CD14-positive monocyte (primary cell): ENCODE results near the gene MTHFSD. TPM values are rescaled to one million over a fixed set of nuclear protein-coding genes. Genes with fewer than 3 reads are reported as not detected.

Experiments used
- DNase-seq, 3 donors: peaks; one replicate each; pipeline ENCODE4 v3.0.0-alpha.2; 2011 to 2022
- H2AFZ ChIP-seq: 2 replicates; pipeline ENCODE4 v1.6.0; 2012; ENCODE audit warnings: mild to moderate bottlenecking, low read depth, low read length, inconsistent platforms; ENCODE audit not compliant: insufficient read depth, poor library complexity, severe bottlenecking
- H3K27ac ChIP-seq, 2 donors: 1 replicate in 1 of 2; 2 replicates in 1 of 2; pipeline ENCODE4 v1.5.1; 2012 to 2013; ENCODE audit warnings: low read length in 2 of 2, control low read depth in 1 of 2, inconsistent platforms in 1 of 2, low read depth in 1 of 2, mild to moderate bottlenecking in 1 of 2
- H3K27me3 ChIP-seq, 2 donors: one replicate each; pipeline versions ENCODE4 v1.6.0 to v1.6.1; 2011 to 2013; ENCODE audit warnings: low read length in 2 of 2; ENCODE audit not compliant: control insufficient read depth in 2 of 2, insufficient read depth in 2 of 2
- H3K36me3 ChIP-seq, 2 donors: replicated peaks in 1 of 2; 1 replicate in 1 of 2; 2 replicates in 1 of 2; pipeline versions ENCODE4 v1.5.1 to v1.6.1; 2012 to 2013; ENCODE audit warnings: low read length in 2 of 2, control low read depth in 1 of 2, inconsistent platforms in 1 of 2, mild to moderate bottlenecking in 1 of 2; ENCODE audit not compliant: insufficient read depth in 2 of 2, control insufficient read depth in 1 of 2
- H3K4me1 ChIP-seq, 2 donors: 1 replicate in 1 of 2; 2 replicates in 1 of 2; pipeline versions ENCODE4 v1.5.1 to v1.6.1; 2012 to 2013; ENCODE audit warnings: low read length in 2 of 2, control low read depth in 1 of 2, inconsistent platforms in 1 of 2, mild to moderate bottlenecking in 1 of 2, moderate library complexity in 1 of 2; ENCODE audit not compliant: insufficient read depth in 2 of 2, control insufficient read depth in 1 of 2
- H3K4me2 ChIP-seq: replicated peaks from 2 replicates; pipeline ENCODE3; 2012; ENCODE audit warnings: low read length, moderate library complexity, mild to moderate bottlenecking; ENCODE audit not compliant: poor library complexity, severe bottlenecking; ENCODE audit errors: extremely low read depth
- H3K4me3 ChIP-seq, 3 experiments: fragments of 200-600 bp in 1 of 3; sonication (generic) in 1 of 3; replicated peaks in 1 of 3; 1 replicate in 2 of 3; 2 replicates in 1 of 3; pipeline ENCODE4 v1.5.1; 2011 to 2013; ENCODE audit warnings: low read length in 3 of 3, mild to moderate bottlenecking in 3 of 3, control low read depth in 2 of 3, low read depth in 2 of 3, inconsistent platforms in 1 of 3, moderate library complexity in 1 of 3
- H3K79me2 ChIP-seq: 2 replicates; pipeline ENCODE4 v1.6.0; 2012; ENCODE audit warnings: mild to moderate bottlenecking, control low read depth, inconsistent platforms, low read length, moderate library complexity; ENCODE audit not compliant: insufficient read depth
- H3K9ac ChIP-seq: 2 replicates; pipeline ENCODE4 v1.6.0; 2017; ENCODE audit warnings: low read length, mild to moderate bottlenecking; ENCODE audit not compliant: insufficient read depth, poor library complexity, severe bottlenecking
- H3K9me3 ChIP-seq, 2 donors: replicated peaks in 1 of 2; 1 replicate in 1 of 2; 2 replicates in 1 of 2; pipeline versions ENCODE4 v1.5.1 to v1.6.1; 2012 to 2013; ENCODE audit warnings: low read length in 2 of 2, control low read depth in 1 of 2; ENCODE audit not compliant: control insufficient read depth in 1 of 2, insufficient read depth in 1 of 2
- H4K20me1 ChIP-seq: 2 replicates; pipeline ENCODE4 v1.6.0; 2012; ENCODE audit warnings: mild to moderate bottlenecking, low read length, control low read depth, moderate library complexity; ENCODE audit not compliant: insufficient read depth
- H3K27ac Mint-ChIP-seq, 7 donors: one replicate each; pipeline ENCODE4 v1.8.0; 2020; ENCODE audit warnings: mild to moderate bottlenecking in 7 of 7, mixed read lengths in 7 of 7, moderate library complexity in 6 of 7, inconsistent platforms in 2 of 7
- H3K27me3 Mint-ChIP-seq, 3 donors: one replicate each; pipeline ENCODE4 v1.8.0; 2021 to 2022; ENCODE audit warnings: low read depth in 3 of 3, mild to moderate bottlenecking in 3 of 3, mixed read lengths in 3 of 3, moderate library complexity in 3 of 3, inconsistent platforms in 1 of 3
- H3K36me3 Mint-ChIP-seq, 2 donors: one replicate each; pipeline ENCODE4 v1.8.0; 2020; ENCODE audit warnings: mixed read lengths in 2 of 2, inconsistent platforms in 1 of 2, mild to moderate bottlenecking in 1 of 2
- H3K4me1 Mint-ChIP-seq: one replicate; pipeline ENCODE4 v1.8.0; 2020; ENCODE audit warnings: mild to moderate bottlenecking, mixed read lengths
- H3K4me3 Mint-ChIP-seq, 2 donors: one replicate each; pipeline ENCODE4 v1.8.0; 2020; ENCODE audit warnings: mild to moderate bottlenecking in 2 of 2, mixed read lengths in 2 of 2, moderate library complexity in 1 of 2
- H3K9me3 Mint-ChIP-seq, 7 donors: one replicate each; pipeline ENCODE4 v1.8.0; 2020 to 2022; ENCODE audit warnings: mixed read lengths in 7 of 7, mild to moderate bottlenecking in 6 of 7, moderate library complexity in 6 of 7, inconsistent platforms in 2 of 7
- WGBS: methylation state at CpG from one replicate; pipeline ENCODE4 v1.1.5; 2013; ENCODE audit warnings: missing lambda C conversion rate; ENCODE audit not compliant: insufficient coverage; 5-methylcytosine and 5-hydroxymethylcytosine counted together
- intact Hi-C, 2 donors: fragments of 100-400 bp; cut with micrococcal nuclease; formaldehyde crosslinking; loops; one replicate each; pipeline versions ENCODE4 v1.15.0 to v1.15.1; 2023
- polyA plus RNA-seq, 3 donors: library from polyadenylated mRNA; depleted of rRNA in 1 of 3; unstranded in 2 of 3; stranded (reverse) in 1 of 3; fragments of 300-500 nt in 2 of 3; fragments of >200 nt in 1 of 3; fragmentation: Illumina TruSeq in 2 of 3; gene quantifications; 1 replicate in 2 of 3; 2 replicates in 1 of 3; pipeline ENCODE4 v1.2.3, GENCODE V29; 2012 to 2021
- TF ChIP-seq, protein P1 (sequence below): fragments of 200-600 bp; IDR thresholded peaks from one replicate; pipeline ENCODE4 v1.8.0; 2022; ENCODE audit warnings: antibody characterized with exemption, mild to moderate bottlenecking

The MTHFSD gene
- polyA plus RNA-seq, 3 donors: 7.2 to 14.1 (median 11.7) TPM

- no peak overlapping the region for H3K4me3 ChIP-seq
- no peak overlapping the region for H3K9ac ChIP-seq
- intact Hi-C loops: loop anchor here in 1 of 2 donors (5.0 kb wide), 1 partner anchor 761 kb away; the partner anchor contains the start of gene C16orf95
- H3K4me1 ChIP-seq: peaks cover 13 to 17% of the 10 kb centered on the region in 2 donors
- Mint-ChIP-seq H3K36me3 (peaks cover 11% of the 10 kb centered on the region in 2 donors), H3K27ac (no peak overlapping the region), H3K4me3 (no peak overlapping the region), H3K4me1 (peaks cover 15% of the 10 kb centered on the region), H3K9me3 (peaks cover 0 to 5% (median 0%) of the 10 kb centered on the region in 7 donors), H3K27me3 (peaks cover 3 to 22% (median 19%) of the 10 kb centered on the region in 3 donors)
- no peak overlapping the region for H3K4me2 ChIP-seq
- peak overlapping the region; percentile 95 for H2AFZ ChIP-seq
- H4K20me1 ChIP-seq: no peaks in the 10 kb centered on the region
- H3K9me3 ChIP-seq: no peaks in the 10 kb centered on the region
- peaks cover 11% of the 10 kb centered on the region for H3K79me2 ChIP-seq
- no peak overlapping the region for H3K27ac ChIP-seq
- H3K36me3 ChIP-seq: peaks cover 4 to 8% of the 10 kb centered on the region in 2 donors
- WGBS: 72% methylated on average over 5 of the region's 5 CpGs
- no peak for DNase-seq
- TF ChIP-seq, protein P1, sequence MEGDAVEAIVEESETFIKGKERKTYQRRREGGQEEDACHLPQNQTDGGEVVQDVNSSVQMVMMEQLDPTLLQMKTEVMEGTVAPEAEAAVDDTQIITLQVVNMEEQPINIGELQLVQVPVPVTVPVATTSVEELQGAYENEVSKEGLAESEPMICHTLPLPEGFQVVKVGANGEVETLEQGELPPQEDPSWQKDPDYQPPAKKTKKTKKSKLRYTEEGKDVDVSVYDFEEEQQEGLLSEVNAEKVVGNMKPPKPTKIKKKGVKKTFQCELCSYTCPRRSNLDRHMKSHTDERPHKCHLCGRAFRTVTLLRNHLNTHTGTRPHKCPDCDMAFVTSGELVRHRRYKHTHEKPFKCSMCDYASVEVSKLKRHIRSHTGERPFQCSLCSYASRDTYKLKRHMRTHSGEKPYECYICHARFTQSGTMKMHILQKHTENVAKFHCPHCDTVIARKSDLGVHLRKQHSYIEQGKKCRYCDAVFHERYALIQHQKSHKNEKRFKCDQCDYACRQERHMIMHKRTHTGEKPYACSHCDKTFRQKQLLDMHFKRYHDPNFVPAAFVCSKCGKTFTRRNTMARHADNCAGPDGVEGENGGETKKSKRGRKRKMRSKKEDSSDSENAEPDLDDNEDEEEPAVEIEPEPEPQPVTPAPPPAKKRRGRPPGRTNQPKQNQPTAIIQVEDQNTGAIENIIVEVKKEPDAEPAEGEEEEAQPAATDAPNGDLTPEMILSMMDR: no peak
- peaks cover 0 to 3% of the 10 kb centered on the region in 2 donors for H3K27me3 ChIP-seq
These were observed 1.5 kb upstream of the MTHFSD start for GRCh38 chr16:86556576-86556975.

DNA sequence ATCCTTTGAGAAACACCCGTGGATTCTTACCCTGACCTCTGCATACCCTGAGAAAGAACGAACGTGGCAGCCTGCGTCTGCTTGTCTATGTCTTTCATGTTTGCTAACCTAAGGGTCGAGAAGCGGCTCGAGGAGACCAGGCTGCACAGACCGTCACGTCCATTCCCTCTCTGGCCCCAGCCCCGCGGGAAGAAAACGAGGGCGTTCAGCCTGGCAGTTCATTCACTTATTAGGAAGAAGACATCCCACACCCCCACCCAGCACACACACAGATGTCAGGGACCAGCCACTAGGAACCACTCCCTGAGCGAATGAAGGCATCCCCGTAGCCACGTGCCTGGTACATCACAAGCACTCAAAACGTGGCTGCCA, 655 bp upstream of the MTHFSD start:
- H3K27ac Mint-ChIP-seq: peak overlapping the region; percentile 64 to 98 (median 97)
- H3K4me3 ChIP-seq: peak overlapping the region; percentile 60 to 88 (median 87)
- H3K9ac ChIP-seq: peak overlapping the region; percentile 99
- peaks cover 16% of the 10 kb centered on the region in 2 donors for H3K36me3 Mint-ChIP-seq
- peak overlapping the region; percentile 78 for H3K4me2 ChIP-seq
- TF ChIP-seq, protein P1: no peak
- peak overlapping the region; percentile 95 for H2AFZ ChIP-seq
- peak overlapping the region; percentile 85 to 90 for H3K4me3 Mint-ChIP-seq
- H3K9me3 ChIP-seq: no peaks in the 10 kb centered on the region
- DNase-seq: no peak
- H4K20me1 ChIP-seq: no peaks in the 10 kb centered on the region
- H3K27me3 ChIP-seq: peaks cover 0 to 3% of the 10 kb centered on the region in 2 donors
- H3K4me1 Mint-ChIP-seq: peaks cover 15% of the 10 kb centered on the region
- H3K27me3 Mint-ChIP-seq: peaks cover 3 to 18% (median 17%) of the 10 kb centered on the region in 3 donors
- 57% methylated on average over 13 of the region's 17 CpGs for WGBS
- intact Hi-C loops: loop anchor here in 1 of 2 donors (5.0 kb wide), 1 partner anchor 762 kb away; the partner anchor contains the start of gene C16orf95
- peak overlapping the region; percentile 36 to 98 for H3K27ac ChIP-seq
- peaks cover 13 to 17% of the 10 kb centered on the region in 2 donors for H3K4me1 ChIP-seq
- peaks cover 11% of the 10 kb centered on the region for H3K79me2 ChIP-seq
- H3K9me3 Mint-ChIP-seq: peaks cover 0 to 5% (median 0%) of the 10 kb centered on the region in 7 donors
- H3K36me3 ChIP-seq: peaks cover 4 to 16% of the 10 kb centered on the region in 2 donors
